ENCODE measurements around the gene KRTAP26-1.

KRTAP26-1 gene

DNA sequence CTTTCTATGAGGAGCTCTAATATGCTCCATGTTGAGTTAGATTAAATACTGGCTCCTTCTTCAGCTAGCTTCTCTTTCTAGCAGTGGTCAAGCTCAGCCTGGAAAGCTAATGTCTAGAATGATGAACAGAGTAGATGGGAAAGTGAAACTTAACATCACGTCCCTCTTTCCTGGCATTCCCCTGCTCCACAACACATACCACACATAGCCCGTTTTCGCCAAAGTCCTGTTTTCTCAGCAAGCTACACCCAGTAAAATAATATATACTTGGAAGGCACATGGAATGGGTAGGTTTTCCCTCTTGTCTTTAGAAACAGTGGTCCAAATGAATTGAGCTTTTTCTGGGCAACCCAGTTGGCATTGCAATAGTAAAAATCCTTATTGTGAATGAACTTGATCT lies 13.6 kb upstream of the KRTAP26-1 start:
- H3K27me3 ChIP-seq (ENCODE audit: low read length) = no peaks in the 10 kb centered on the region
- no peak overlapping the region for H3K9ac ChIP-seq (ENCODE audit: low read length)
- TF ChIP-seq, protein P1, sequence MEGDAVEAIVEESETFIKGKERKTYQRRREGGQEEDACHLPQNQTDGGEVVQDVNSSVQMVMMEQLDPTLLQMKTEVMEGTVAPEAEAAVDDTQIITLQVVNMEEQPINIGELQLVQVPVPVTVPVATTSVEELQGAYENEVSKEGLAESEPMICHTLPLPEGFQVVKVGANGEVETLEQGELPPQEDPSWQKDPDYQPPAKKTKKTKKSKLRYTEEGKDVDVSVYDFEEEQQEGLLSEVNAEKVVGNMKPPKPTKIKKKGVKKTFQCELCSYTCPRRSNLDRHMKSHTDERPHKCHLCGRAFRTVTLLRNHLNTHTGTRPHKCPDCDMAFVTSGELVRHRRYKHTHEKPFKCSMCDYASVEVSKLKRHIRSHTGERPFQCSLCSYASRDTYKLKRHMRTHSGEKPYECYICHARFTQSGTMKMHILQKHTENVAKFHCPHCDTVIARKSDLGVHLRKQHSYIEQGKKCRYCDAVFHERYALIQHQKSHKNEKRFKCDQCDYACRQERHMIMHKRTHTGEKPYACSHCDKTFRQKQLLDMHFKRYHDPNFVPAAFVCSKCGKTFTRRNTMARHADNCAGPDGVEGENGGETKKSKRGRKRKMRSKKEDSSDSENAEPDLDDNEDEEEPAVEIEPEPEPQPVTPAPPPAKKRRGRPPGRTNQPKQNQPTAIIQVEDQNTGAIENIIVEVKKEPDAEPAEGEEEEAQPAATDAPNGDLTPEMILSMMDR (IDR thresholded peaks at IDR 0.05; ENCODE audit: insufficient read depth, low read length, poor library complexity, severe bottlenecking) = no peak
- TF ChIP-seq EZH2phosphoT487 (conservative IDR thresholded peaks at IDR 0.05; ENCODE audit: low read length) = no peak
- no peaks in the 10 kb centered on the region for H3K79me2 ChIP-seq (ENCODE audit: insufficient read depth, low read length)
- no peaks in the 10 kb centered on the region for H3K9me3 ChIP-seq (ENCODE audit: insufficient read depth, low read length)
- no peak overlapping the region for H3K4me2 ChIP-seq (ENCODE audit: low read depth, low read length, poor library complexity, severe bottlenecking)
- H2AFZ ChIP-seq (ENCODE audit: low read depth, low read length, severe bottlenecking) = no peak overlapping the region
- H3K36me3 ChIP-seq (ENCODE audit: low read length) = no peaks in the 10 kb centered on the region
- no peaks in the 10 kb centered on the region for H3F3A ChIP-seq (ENCODE audit: insufficient read depth)
- no peak overlapping the region for H3K27ac ChIP-seq (ENCODE audit: low read depth, low read length)
- no peaks in the 10 kb centered on the region for H4K20me1 ChIP-seq (ENCODE audit: low read depth, low read length)
- H3K4me3 ChIP-seq (ENCODE audit: insufficient read depth, low read length, poor library complexity, severe bottlenecking) = no peak overlapping the region
- no peaks in the 10 kb centered on the region for H3K9me2 ChIP-seq (replicated peaks; ENCODE audit: insufficient read depth, low read length)

DNA sequence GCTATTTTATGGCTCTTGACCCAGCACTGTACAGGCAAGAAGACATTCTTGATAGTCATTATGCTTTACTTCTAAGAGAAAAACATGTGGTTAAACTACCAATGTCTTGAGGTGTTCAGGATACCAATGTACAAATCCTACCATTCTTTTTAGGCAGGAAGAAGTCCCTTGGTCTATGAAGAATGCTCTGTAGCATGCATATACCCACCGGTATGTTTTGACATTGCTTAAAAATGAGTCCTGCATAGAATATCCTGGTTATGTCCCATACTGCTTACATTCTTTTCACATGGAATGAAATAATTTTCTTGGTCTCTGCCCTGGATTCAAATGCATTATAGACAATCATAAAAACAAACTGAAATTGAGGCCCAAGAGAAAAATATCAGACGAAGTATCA lies 12.6 kb upstream of the KRTAP26-1 start:
- no peaks in the 10 kb centered on the region for H3K36me3 ChIP-seq (ENCODE audit: low read length)
- no peaks in the 10 kb centered on the region for H3K79me2 ChIP-seq (ENCODE audit: insufficient read depth, low read length)
- no peaks in the 10 kb centered on the region for H3K9me2 ChIP-seq (replicated peaks; ENCODE audit: insufficient read depth, low read length)
- H3K4me3 ChIP-seq (ENCODE audit: insufficient read depth, low read length, poor library complexity, severe bottlenecking) = no peak overlapping the region
- TF ChIP-seq EZH2phosphoT487 (conservative IDR thresholded peaks at IDR 0.05; ENCODE audit: low read length) = no peak
- TF ChIP-seq, protein P1 (IDR thresholded peaks at IDR 0.05; ENCODE audit: insufficient read depth, low read length, poor library complexity, severe bottlenecking) = no peak
- no peaks in the 10 kb centered on the region for H4K20me1 ChIP-seq (ENCODE audit: low read depth, low read length)
- no peaks in the 10 kb centered on the region for H3K27me3 ChIP-seq (ENCODE audit: low read length)
- no peaks in the 10 kb centered on the region for H3K9me3 ChIP-seq (ENCODE audit: insufficient read depth, low read length)
- H3F3A ChIP-seq (ENCODE audit: insufficient read depth) = no peaks in the 10 kb centered on the region
- H3K4me2 ChIP-seq (ENCODE audit: low read depth, low read length, poor library complexity, severe bottlenecking) = no peak overlapping the region
- H3K27ac ChIP-seq (ENCODE audit: low read depth, low read length) = no peak overlapping the region
- H2AFZ ChIP-seq (ENCODE audit: low read depth, low read length, severe bottlenecking) = no peak overlapping the region
- no peak overlapping the region for H3K9ac ChIP-seq (ENCODE audit: low read length)

DNA sequence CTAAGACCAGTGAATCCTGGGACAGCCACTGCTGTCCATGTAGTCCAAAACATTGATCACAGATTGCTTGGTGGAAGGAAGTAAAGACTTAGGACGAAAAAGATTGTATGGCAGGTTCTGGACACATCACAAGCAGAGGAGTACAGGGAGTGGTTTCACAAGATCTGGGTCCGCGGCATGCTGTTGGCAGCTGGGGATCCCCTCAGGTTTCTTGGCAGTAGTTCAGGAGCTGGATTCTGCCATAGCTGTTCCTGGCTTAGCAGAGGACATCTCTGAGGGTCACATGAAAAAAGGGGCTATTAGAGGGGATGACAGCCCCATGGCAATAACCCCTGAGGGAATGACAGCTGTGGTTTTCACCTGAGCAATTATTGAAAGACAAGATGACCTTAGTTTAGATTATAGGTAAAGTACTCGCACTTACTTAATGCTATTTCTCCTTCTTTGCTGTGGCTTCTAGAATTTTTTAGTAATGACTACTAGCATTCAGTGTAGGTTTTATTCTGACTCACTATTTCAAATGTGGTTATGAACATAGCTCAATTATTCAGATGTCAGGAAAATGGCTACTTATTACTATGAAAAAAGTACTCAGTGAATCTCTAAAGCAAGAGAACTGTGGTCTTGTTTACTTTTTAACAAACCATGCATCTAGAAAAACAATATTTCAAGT lies 9.2 kb upstream of the KRTAP26-1 start:
- Histone ChIP-seq H3K36me3 (ENCODE audit: low read length) (no peaks in the 10 kb centered on the region), H3K4me2 (ENCODE audit: low read depth, low read length, poor library complexity, severe bottlenecking) (no peak overlapping the region), H3K4me3 (ENCODE audit: insufficient read depth, low read length, poor library complexity, severe bottlenecking) (no peak overlapping the region), H3K27ac (ENCODE audit: low read depth, low read length) (no peak overlapping the region), H3F3A (ENCODE audit: insufficient read depth) (no peaks in the 10 kb centered on the region), H3K79me2 (ENCODE audit: insufficient read depth, low read length) (no peaks in the 10 kb centered on the region), H3K27me3 (ENCODE audit: low read length) (no peaks in the 10 kb centered on the region), H3K9ac (ENCODE audit: low read length) (no peak overlapping the region), H3K9me3 (ENCODE audit: insufficient read depth, low read length) (no peaks in the 10 kb centered on the region), H3K9me2 (replicated peaks; ENCODE audit: insufficient read depth, low read length) (no peaks in the 10 kb centered on the region), H2AFZ (ENCODE audit: low read depth, low read length, severe bottlenecking) (no peak overlapping the region), H4K20me1 (ENCODE audit: low read depth, low read length) (no peaks in the 10 kb centered on the region)
- TF ChIP-seq, protein P1 (IDR thresholded peaks at IDR 0.05; ENCODE audit: insufficient read depth, low read length, poor library complexity, severe bottlenecking) = no peak
- no peak for TF ChIP-seq EZH2phosphoT487 (conservative IDR thresholded peaks at IDR 0.05; ENCODE audit: low read length)
